Kidney epithelial cell (primary cell): ENCODE data around the gene TMEM100. TPM values are rescaled to one million over a fixed set of nuclear protein-coding genes. Genes with fewer than 3 reads are reported as not detected.
A peak's percentile ranks its signal among the peaks of the same experiment; 100 is the strongest.

Experiments
- DNase-seq: peaks from one replicate; pipeline ENCODE4 v3.0.0-alpha.2; 2010; ENCODE audit warnings: low read depth
- H3K27me3 ChIP-seq: 2 replicates; pipeline ENCODE4 v1.6.0; 2011; ENCODE audit warnings: low read length; ENCODE audit not compliant: control insufficient read depth, insufficient read depth
- H3K36me3 ChIP-seq: 2 replicates; pipeline ENCODE4 v1.5.1; 2011; ENCODE audit warnings: low read length; ENCODE audit not compliant: control insufficient read depth, insufficient read depth
- H3K4me3 ChIP-seq: 2 replicates; pipeline ENCODE4 v1.5.1; 2011; ENCODE audit warnings: low read depth, mild to moderate bottlenecking, control low read depth, low read length
- total RNA-seq: library from RNA; depleted of rRNA; stranded (reverse); fragments of >200 nt; gene quantifications from 2 replicates; pipeline ENCODE4 v1.2.3, GENCODE V29; 2015
- TF ChIP-seq, protein P1 (sequence below): IDR thresholded peaks from 2 replicates; pipeline ENCODE4 v1.5.1; 2011; ENCODE audit warnings: mild to moderate bottlenecking, moderate library complexity, low read length, control low read depth, inconsistent platforms; ENCODE audit not compliant: insufficient read depth, poor library complexity, severe bottlenecking

Gene TMEM100
- total RNA-seq, 1 donor from 2014 or later, result not detected

DNA sequence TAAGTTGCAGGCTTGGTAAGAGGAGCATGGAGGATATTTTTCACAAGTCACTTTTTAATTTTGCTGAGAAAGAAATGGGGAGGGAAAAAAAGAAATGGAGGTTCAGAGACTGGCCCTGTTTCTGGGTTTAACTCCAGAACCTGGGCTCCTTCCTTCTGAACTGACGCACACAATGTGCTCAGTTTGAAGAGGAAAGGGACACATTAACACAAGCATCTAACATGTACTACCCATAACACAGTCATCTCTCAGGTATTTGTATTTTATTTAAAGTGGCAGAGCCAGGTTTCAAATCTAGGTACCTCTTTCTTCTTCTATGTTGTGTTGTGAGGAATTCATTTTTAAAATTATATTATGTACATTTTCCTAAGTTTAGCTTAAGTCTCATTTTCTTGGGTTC lies 5.3 kb upstream of the TMEM100 start:
- no peaks in the 10 kb centered on the region for H3K36me3 ChIP-seq
- no peak overlapping the region for H3K4me3 ChIP-seq
- H3K27me3 ChIP-seq, result no peaks in the 10 kb centered on the region
- TF ChIP-seq, protein P1, sequence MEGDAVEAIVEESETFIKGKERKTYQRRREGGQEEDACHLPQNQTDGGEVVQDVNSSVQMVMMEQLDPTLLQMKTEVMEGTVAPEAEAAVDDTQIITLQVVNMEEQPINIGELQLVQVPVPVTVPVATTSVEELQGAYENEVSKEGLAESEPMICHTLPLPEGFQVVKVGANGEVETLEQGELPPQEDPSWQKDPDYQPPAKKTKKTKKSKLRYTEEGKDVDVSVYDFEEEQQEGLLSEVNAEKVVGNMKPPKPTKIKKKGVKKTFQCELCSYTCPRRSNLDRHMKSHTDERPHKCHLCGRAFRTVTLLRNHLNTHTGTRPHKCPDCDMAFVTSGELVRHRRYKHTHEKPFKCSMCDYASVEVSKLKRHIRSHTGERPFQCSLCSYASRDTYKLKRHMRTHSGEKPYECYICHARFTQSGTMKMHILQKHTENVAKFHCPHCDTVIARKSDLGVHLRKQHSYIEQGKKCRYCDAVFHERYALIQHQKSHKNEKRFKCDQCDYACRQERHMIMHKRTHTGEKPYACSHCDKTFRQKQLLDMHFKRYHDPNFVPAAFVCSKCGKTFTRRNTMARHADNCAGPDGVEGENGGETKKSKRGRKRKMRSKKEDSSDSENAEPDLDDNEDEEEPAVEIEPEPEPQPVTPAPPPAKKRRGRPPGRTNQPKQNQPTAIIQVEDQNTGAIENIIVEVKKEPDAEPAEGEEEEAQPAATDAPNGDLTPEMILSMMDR, result no peak
- DNase-seq, result no peak

DNA sequence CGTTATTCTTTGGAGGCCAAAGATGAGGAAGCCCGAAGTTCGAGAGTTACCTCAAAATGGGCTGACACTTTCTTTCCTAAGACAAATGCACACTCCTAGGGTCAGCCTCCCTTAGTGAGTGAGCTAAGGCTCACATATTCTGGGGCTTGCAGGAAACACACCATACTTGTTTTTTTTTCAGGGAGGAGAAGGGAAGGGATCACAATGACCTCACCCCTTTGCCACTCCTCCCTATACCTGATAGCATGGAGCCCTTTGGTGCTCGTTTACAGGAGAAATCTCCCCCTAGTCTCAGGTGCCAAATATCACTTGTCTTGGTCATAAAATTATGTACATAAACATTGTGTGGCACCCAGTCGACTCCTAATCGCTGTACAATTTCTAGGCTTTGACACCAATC lies 4.6 kb upstream of the TMEM100 start:
- H3K4me3 ChIP-seq, result no peak overlapping the region
- TF ChIP-seq, protein P1, result no peak
- no peak for DNase-seq
- no peaks in the 10 kb centered on the region for H3K27me3 ChIP-seq
- no peaks in the 10 kb centered on the region for H3K36me3 ChIP-seq

- Histone ChIP-seq H3K36me3 (no peaks in the 10 kb centered on the region), H3K27me3 (no peaks in the 10 kb centered on the region), H3K4me3 (no peak overlapping the region)
- peak; percentile 52 for DNase-seq
- TF ChIP-seq, protein P1, result no peak
Observed at GRCh38 chr17:55726440-55726839, 3.8 kb upstream of the TMEM100 start.

GRCh38 chr17:55723488-55723848 lies 804 bp upstream of the TMEM100 start:
- Histone ChIP-seq H3K27me3 (peaks cover 2% of the 10 kb centered on the region), H3K36me3 (no peaks in the 10 kb centered on the region), H3K4me3 (no peak overlapping the region)
- DNase-seq, result no peak
- TF ChIP-seq, protein P1, result no peak

GRCh38 chr17:55722016-55722736 lies 488 bp downstream of the TMEM100 start:
- H3K27me3 ChIP-seq, result peaks cover 2% of the 10 kb centered on the region
- no peaks in the 10 kb centered on the region for H3K36me3 ChIP-seq
- H3K4me3 ChIP-seq, result no peak overlapping the region
- TF ChIP-seq, protein P1, result no peak
- no peak for DNase-seq

DNA sequence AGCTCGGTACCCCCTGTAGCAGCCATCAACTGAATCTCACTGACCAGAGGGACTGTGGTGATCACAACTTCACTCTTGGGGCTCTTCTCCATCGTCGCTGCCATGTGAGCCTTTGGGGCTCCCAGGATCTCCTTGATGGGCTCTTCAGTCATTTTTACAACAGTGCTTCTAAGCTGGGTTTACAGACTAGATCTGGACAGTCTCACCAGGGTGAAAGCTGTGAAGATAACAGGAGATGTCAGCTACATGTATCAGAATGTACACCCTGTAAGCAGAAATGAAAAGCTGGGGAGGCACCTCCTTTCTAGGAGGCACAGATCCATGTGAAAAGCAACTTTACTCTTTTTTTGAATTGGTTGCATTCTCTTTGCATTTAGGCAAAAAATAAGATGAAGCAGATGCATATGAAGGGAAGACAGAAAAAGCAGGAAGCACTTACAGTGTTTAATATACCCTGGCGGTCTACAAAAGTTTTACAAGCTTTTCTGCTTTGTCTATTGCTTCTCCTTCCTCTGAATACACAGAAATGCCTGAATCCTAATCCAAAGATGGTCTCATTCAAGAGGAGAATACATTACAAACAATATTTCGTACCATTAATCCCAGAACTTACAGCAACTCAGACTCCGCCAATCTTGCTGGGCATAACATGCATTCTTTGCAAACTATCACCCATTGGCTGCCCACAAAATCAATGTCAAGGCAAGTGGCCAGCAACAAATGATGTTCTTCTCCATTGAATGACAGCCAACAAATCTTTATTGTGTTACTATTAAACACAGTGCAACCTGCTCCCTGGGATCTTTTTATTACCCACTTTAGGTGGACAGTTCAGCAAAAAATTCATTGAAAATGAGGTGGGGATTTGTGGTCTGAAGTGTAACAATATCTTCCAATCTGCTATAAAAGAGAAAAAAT lies 1.5 kb downstream of the TMEM100 start:
- peaks cover 2% of the 10 kb centered on the region for H3K27me3 ChIP-seq
- no peaks in the 10 kb centered on the region for H3K36me3 ChIP-seq
- H3K4me3 ChIP-seq, result no peak overlapping the region
- TF ChIP-seq, protein P1, result no peak
- DNase-seq, result no peak
